ENCODE data around the gene RAB41. TPM values are rescaled to one million over a fixed set of nuclear protein-coding genes. Genes with fewer than 3 reads are reported as not detected.

Gene RAB41
- total and polyA plus RNA-seq, 2 of the 13 experiments (the other 11 are each of a cell fraction or from before 2014, with no cell fraction given) = not detected

GRCh38 chrX:70244881-70245280 lies 37.1 kb upstream of the RAB41 start:
- no peak for FAIRE-seq

GRCh38 chrX:70247252-70247651 lies 34.7 kb upstream of the RAB41 start:
- Histone ChIP-seq H3K9me3 (ENCODE audit: low read length) (no peaks in the 10 kb centered on the region), H3K79me2 (ENCODE audit: insufficient read depth, low read length) (no peaks in the 10 kb centered on the region), H3K4me1 (ENCODE audit: insufficient read depth, low read length) (no peaks in the 10 kb centered on the region), H3K4me3 (replicated peaks in 1 of 3; ENCODE audit: insufficient read depth in 1 of 3, low read depth in 2 of 3, low read length in 3 of 3) (no peak overlapping the region), H3K27ac (ENCODE audit: extremely low read length, insufficient read depth, low read length) (no peak overlapping the region), H3K9ac (ENCODE audit: insufficient read depth, low read depth, low read length) (no peak overlapping the region), H3K4me2 (ENCODE audit: low read depth, low read length) (no peak overlapping the region), H3K36me3 (replicated peaks in 1 of 2; ENCODE audit: control insufficient read depth in 1 of 2, insufficient read depth in 2 of 2, low read length in 2 of 2) (no peaks in the 10 kb centered on the region), H3K27me3 (ENCODE audit: control insufficient read depth in 1 of 2, insufficient read depth in 2 of 2, low read length in 2 of 2) (no peaks in the 10 kb centered on the region), H2AFZ (ENCODE audit: low read length) (no peak overlapping the region), H4K20me1 (ENCODE audit: insufficient read depth, low read length) (no peaks in the 10 kb centered on the region)
- POLR2A ChIA-PET = no interaction called here
- ATAC-seq (no peak), FAIRE-seq (no peak), DNase-seq (ENCODE audit: low spot score) (no peak)
- intact Hi-C loops (cut with micrococcal nuclease; ENCODE audit: unreplicated experiment) = no loop called here
- BruUV-seq (replicated peaks) = no TSS peak
- in situ Hi-C loops (cut with HindIII; ENCODE audit: extremely low pct_ligation_motif_present, low pct_unique_long_range_greater_than_20kb) = no loop called here
- 47% methylated on average over 2 of the region's 2 CpGs for WGBS (ENCODE audit: low lambda C conversion rate)
- CTCF ChIA-PET (ENCODE audit: low intra/inter-chr PET ratio, low total read pairs) = no interaction called here
- no peak for TF ChIP-seq TOPORS (CRISPR knock-in tag; IDR thresholded peaks at IDR 0.05)
- TF ChIP-seq XRCC5 (optimal IDR thresholded peaks at IDR 0.05; ENCODE audit: low read length) = no peak
- no peak for TF ChIP-seq ZXDC (CRISPR knock-in tag; IDR thresholded peaks at IDR 0.05)
- TF ChIP-seq ATM (IDR thresholded peaks at IDR 0.05; ENCODE audit: borderline replicate concordance) = no peak
- no peak for TF ChIP-seq ZNF414 (CRISPR knock-in tag; IDR thresholded peaks at IDR 0.05)
- no peak for TF ChIP-seq NPAS2 (CRISPR knock-in tag; IDR thresholded peaks at IDR 0.05; ENCODE audit: borderline replicate concordance)
- TF ChIP-seq NR2C2 (CRISPR knock-in tag; IDR thresholded peaks at IDR 0.05; ENCODE audit: borderline replicate concordance) = no peak
- no peak for TF ChIP-seq ARHGAP35 (CRISPR knock-in tag; IDR thresholded peaks at IDR 0.05; ENCODE audit: borderline replicate concordance)
- TF ChIP-seq MAFK (conservative IDR thresholded peaks at IDR 0.05 in 1 of 2, IDR thresholded peaks at IDR 0.05 in 1 of 2; ENCODE audit: low read length in 2 of 2) = no peak
- no peak for TF ChIP-seq ZBTB44 (CRISPR knock-in tag; IDR thresholded peaks at IDR 0.05)

More at GRCh38 chrX:70244881-70245280, 37.1 kb upstream of the RAB41 start:
- ChIA-PET POLR2A (no interaction called here), CTCF (ENCODE audit: low intra/inter-chr PET ratio, low total read pairs) (no interaction called here)
- no peak overlapping the region for H2AFZ ChIP-seq (ENCODE audit: low read length)
- H3K27me3 ChIP-seq (ENCODE audit: control insufficient read depth in 1 of 2, insufficient read depth in 2 of 2, low read length in 2 of 2) = no peaks in the 10 kb centered on the region
- no peaks in the 10 kb centered on the region for H3K9me3 ChIP-seq (ENCODE audit: low read length)
- H4K20me1 ChIP-seq (ENCODE audit: insufficient read depth, low read length) = no peaks in the 10 kb centered on the region
- BruUV-seq (replicated peaks) = no TSS peak
- no peak overlapping the region for H3K27ac ChIP-seq (ENCODE audit: extremely low read length, insufficient read depth, low read length)
- in situ Hi-C loops (cut with HindIII; ENCODE audit: extremely low pct_ligation_motif_present, low pct_unique_long_range_greater_than_20kb) (no loop called here), intact Hi-C loops (cut with micrococcal nuclease; ENCODE audit: unreplicated experiment) (no loop called here)
- TF ChIP-seq KDM2A (CRISPR knock-in tag; IDR thresholded peaks at IDR 0.05; ENCODE audit: borderline replicate concordance, low read depth) = no peak
- no peak for TF ChIP-seq PLSCR1 (CRISPR knock-in tag; IDR thresholded peaks at IDR 0.05; ENCODE audit: borderline replicate concordance)
- TF ChIP-seq KAT8 (CRISPR knock-in tag; IDR thresholded peaks at IDR 0.05) = no peak
- H3K4me3 ChIP-seq (replicated peaks in 1 of 3; ENCODE audit: insufficient read depth in 1 of 3, low read depth in 2 of 3, low read length in 3 of 3) = no peak overlapping the region
- DNase-seq (ENCODE audit: low spot score) (no peak), ATAC-seq (no peak)
- H3K36me3 ChIP-seq (replicated peaks in 1 of 2; ENCODE audit: control insufficient read depth in 1 of 2, insufficient read depth in 2 of 2, low read length in 2 of 2) = no peaks in the 10 kb centered on the region
- no peak overlapping the region for H3K4me2 ChIP-seq (ENCODE audit: low read depth, low read length)
- no peaks in the 10 kb centered on the region for H3K4me1 ChIP-seq (ENCODE audit: insufficient read depth, low read length)
- no peaks in the 10 kb centered on the region for H3K79me2 ChIP-seq (ENCODE audit: insufficient read depth, low read length)
- H3K9ac ChIP-seq (ENCODE audit: insufficient read depth, low read depth, low read length) = no peak overlapping the region
- 53% methylated on average over 4 of the region's 6 CpGs for WGBS (ENCODE audit: low lambda C conversion rate)
